Anterior cingulate cortex (tissue), 58 donors: ENCODE data around the gene CHST9.
"Not testable (repeated sequence)": the region's sequence is repeated elsewhere in the genome, so short reads cannot be mapped to it uniquely, and the experiment has no call there.

Experiments used
- DNase-seq, 58 donors: peaks; one replicate each; lab custom pipeline; 2025; lab: John Stamatoyannopoulos, UW

CHST9 gene

GRCh38 chr18:27108842-27109241 lies 76.3 kb downstream of the CHST9 start:
- DNase-seq = no peak

GRCh38 chr18:27104743-27105142 lies 80.4 kb downstream of the CHST9 start:
- DNase-seq = no peak

- DNase-seq = no peak
Observed at GRCh38 chr18:27094621-27095020, 90.5 kb downstream of the CHST9 start.

GRCh38 chr18:27093290-27093689 lies 91.8 kb downstream of the CHST9 start:
- DNase-seq = not testable (repeated sequence)

GRCh38 chr18:27081701-27082100 lies 103.4 kb downstream of the CHST9 start:
- DNase-seq = no peak

GRCh38 chr18:27075828-27076227 lies 109.3 kb downstream of the CHST9 start:
- no peak for DNase-seq

- no peak for DNase-seq
Observed at GRCh38 chr18:27073404-27073830, 111.7 kb downstream of the CHST9 start.

GRCh38 chr18:27064673-27065072 lies 120.4 kb downstream of the CHST9 start:
- no peak for DNase-seq

- no peak for DNase-seq
Observed at GRCh38 chr18:27062802-27063201, 122.3 kb downstream of the CHST9 start.

- no peak for DNase-seq
Observed at GRCh38 chr18:27061488-27062095, 123.5 kb downstream of the CHST9 start.

- peak in 40 of 58 donors; percentile 1 to 82 (median 17) for DNase-seq
Observed at GRCh38 chr18:27057519-27058234, 127.4 kb downstream of the CHST9 start.

GRCh38 chr18:27054926-27055325 lies 130.2 kb downstream of the CHST9 start:
- no peak for DNase-seq

- no peak for DNase-seq
Observed at GRCh38 chr18:27049969-27050368, 135.1 kb downstream of the CHST9 start.

GRCh38 chr18:27045342-27045741 lies 139.8 kb downstream of the CHST9 start:
- DNase-seq = no peak

- DNase-seq = no peak
Observed at GRCh38 chr18:27042177-27042576, 142.9 kb downstream of the CHST9 start.

- DNase-seq = no peak
Observed at GRCh38 chr18:27040796-27041195, 144.3 kb downstream of the CHST9 start.

GRCh38 chr18:27033722-27034121 lies 151.4 kb downstream of the CHST9 start:
- no peak for DNase-seq

GRCh38 chr18:27030421-27030820 lies 154.7 kb downstream of the CHST9 start:
- DNase-seq = peak in 7 of 58 donors; percentile 2 to 20 (median 5)

GRCh38 chr18:27022477-27022876 lies 162.6 kb downstream of the CHST9 start:
- no peak for DNase-seq

GRCh38 chr18:27017901-27018500 lies 167.1 kb downstream of the CHST9 start:
- DNase-seq = no peak

- DNase-seq = no peak
Observed at GRCh38 chr18:27014841-27015240, 170.3 kb downstream of the CHST9 start.

- DNase-seq = no peak
Observed at GRCh38 chr18:27010784-27011183, 174.3 kb downstream of the CHST9 start.
